Lung (tissue), 12 donors: ENCODE measurements around the gene NFIA. TPM values are rescaled to one million over a fixed set of nuclear protein-coding genes. Genes with fewer than 3 reads are reported as not detected.

Experiments
- ATAC-seq: fragments of 200-7000 bp; cut with Tn5 transposase; one replicate; pipeline ENCODE4 v1.9.1; 2020; ENCODE audit warnings: moderate number of reproducible peaks; ENCODE audit not compliant: insufficient read depth, low FRiP score
- DNase-seq, 3 donors: peaks; one replicate each; pipeline ENCODE4 v3.0.0-alpha.2; 2013 to 2017
- H3K27ac ChIP-seq, 2 donors: one replicate each; pipeline ENCODE4 v1.5.1; 2013; ENCODE audit warnings: mild to moderate bottlenecking in 2 of 2, moderate library complexity in 2 of 2, control low read depth in 1 of 2, inconsistent platforms in 1 of 2, low read depth in 1 of 2, low read length in 1 of 2
- H3K27me3 ChIP-seq, 3 donors: one replicate each; pipeline ENCODE4 v1.5.1; 2013; ENCODE audit warnings: low read length in 2 of 3; ENCODE audit not compliant: control insufficient read depth in 3 of 3, insufficient read depth in 3 of 3
- H3K36me3 ChIP-seq, 4 donors: one replicate each; pipeline ENCODE4 v1.5.1; 2013; ENCODE audit warnings: low read length in 4 of 4, mild to moderate bottlenecking in 1 of 4, moderate library complexity in 1 of 4; ENCODE audit not compliant: control insufficient read depth in 4 of 4, insufficient read depth in 4 of 4
- H3K4me1 ChIP-seq, 5 donors: one replicate each; pipeline ENCODE4 v1.5.1; 2013; ENCODE audit warnings: low read length in 5 of 5, mild to moderate bottlenecking in 2 of 5, moderate library complexity in 1 of 5; ENCODE audit not compliant: control insufficient read depth in 5 of 5, insufficient read depth in 5 of 5
- H3K4me3 ChIP-seq: one replicate; pipeline ENCODE4 v1.5.1; 2013; ENCODE audit warnings: mild to moderate bottlenecking, control low read depth, moderate library complexity
- H3K9ac ChIP-seq, 2 donors: one replicate each; pipeline ENCODE4 v1.5.1; 2013; ENCODE audit warnings: low read length in 2 of 2, control low read depth in 1 of 2; ENCODE audit not compliant: insufficient read depth in 1 of 2
- H3K9me3 ChIP-seq, 4 donors: one replicate each; pipeline ENCODE4 v1.5.1; 2013; ENCODE audit warnings: low read length in 3 of 4, mild to moderate bottlenecking in 1 of 4, moderate library complexity in 1 of 4; ENCODE audit not compliant: control insufficient read depth in 4 of 4, insufficient read depth in 3 of 4
- CTCF ChIP-seq: IDR thresholded peaks from 2 replicates; pipeline ENCODE4 v1.5.1; 2012; ENCODE audit warnings: mild to moderate bottlenecking; ENCODE audit errors: control extremely low read depth, extremely low read depth
- WGBS, 2 donors: extraction: QIAGEN DNeasy Blood & Tissue Kit; methylation state at CpG; one replicate each; pipeline ENCODE4 v1.1.7; 2013; 5-methylcytosine and 5-hydroxymethylcytosine counted together
- polyA plus RNA-seq, 2 donors: library from polyadenylated mRNA; stranded (reverse); fragments of 200-250 nt; gene quantifications; one replicate each; pipeline ENCODE4 v1.2.1, GENCODE V29; 2013
- total RNA-seq, 2 donors: library from RNA; depleted of rRNA in 1 of 2; stranded (reverse); fragments of >200 nt in 1 of 2; gene quantifications; one replicate each; pipeline ENCODE4 v1.2.1, GENCODE V29; 2014 to 2021
- donor health status: control.
- donor health status: control.
- donor health status: Bipolar disorder and iron deficiency.
- donor health status: healthy.
- donor health status: DM: yes; HTN: yes; CAD: no.

NFIA gene
- total and polyA plus RNA-seq, 4 donors, result 3.0 to 63.4 (median 34.2) TPM

GRCh38 chr1:61158591-61158990 is 76.2 kb downstream of the NFIA start:
- Histone ChIP-seq H3K27me3 (no peaks in the 10 kb centered on the region), H3K9me3 (no peaks in the 10 kb centered on the region), H3K4me1 (peaks cover 0 to 42% (median 28%) of the 10 kb centered on the region in 5 donors), H3K36me3 (peaks cover 0 to 6% (median 1%) of the 10 kb centered on the region in 4 donors), H3K9ac (no peak overlapping the region), H3K4me3 (no peak overlapping the region), H3K27ac (no peak overlapping the region)
- WGBS, 2 donors, result 30 to 46% methylated on average over 3 of the region's 3 CpGs
- DNase-seq (peak in 1 of 3 donors; percentile 49), ATAC-seq (no peak)
- no peak for TF ChIP-seq CTCF

- peaks cover 2 to 42% (median 28%) of the 10 kb centered on the region in 5 donors for H3K4me1 ChIP-seq
- WGBS, 2 donors, result 77 to 81% methylated on average over 4 of the region's 4 CpGs
Measured at GRCh38 chr1:61160526-61160925, 78.2 kb downstream of the NFIA start.

GRCh38 chr1:61162520-61163258 is 80.3 kb downstream of the NFIA start:
- ATAC-seq (no peak), DNase-seq (no peak)
- no peak for TF ChIP-seq CTCF
- Histone ChIP-seq H3K36me3 (peaks cover 0 to 6% (median 1%) of the 10 kb centered on the region in 4 donors), H3K9me3 (no peaks in the 10 kb centered on the region), H3K4me1 (peaks cover 2 to 31% (median 13%) of the 10 kb centered on the region in 5 donors), H3K4me3 (no peak overlapping the region), H3K27ac (peak overlapping the region in 1 of 2 donors; percentile 29), H3K27me3 (no peaks in the 10 kb centered on the region), H3K9ac (no peak overlapping the region)
- 89 to 95% methylated on average over 4 of the region's 4 CpGs for WGBS, 2 donors

More at GRCh38 chr1:61160526-61160925, 78.2 kb downstream of the NFIA start:
- DNase-seq, result no peak
- no peak overlapping the region for H3K27ac ChIP-seq
- no peaks in the 10 kb centered on the region for H3K27me3 ChIP-seq
- H3K36me3 ChIP-seq, result peaks cover 0 to 6% (median 1%) of the 10 kb centered on the region in 4 donors
- H3K4me3 ChIP-seq, result no peak overlapping the region
- ATAC-seq, result no peak
- no peak overlapping the region for H3K9ac ChIP-seq
- no peak for TF ChIP-seq CTCF
- no peaks in the 10 kb centered on the region for H3K9me3 ChIP-seq
